ENCODE measurements around the gene STK10.

The STK10 gene

GRCh38 chr5:172007175-172008110 lies 180.6 kb downstream of the STK10 start:
- no peak for FAIRE-seq

- FAIRE-seq: no peak
These were observed 181.5 kb downstream of the STK10 start, which contains the start of gene FBXW11 for GRCh38 chr5:172006321-172007174. FBXW11 (minus strand) TSS chr5:172006638; CDS start chr5:172006502, 136 bp downstream.

GRCh38 chr5:172005708-172006320 lies 182.2 kb downstream of the STK10 start:
- no peak for FAIRE-seq

- FAIRE-seq: no peak
These were observed 183.2 kb downstream of the STK10 start for GRCh38 chr5:172004824-172005237.

GRCh38 chr5:172003746-172004145 lies 184.3 kb downstream of the STK10 start:
- FAIRE-seq: no peak

- no peak for FAIRE-seq
These were observed 185.0 kb downstream of the STK10 start for GRCh38 chr5:172002840-172003512.

GRCh38 chr5:172002310-172002709 lies 185.7 kb downstream of the STK10 start:
- FAIRE-seq: no peak

- FAIRE-seq: no peak
These were observed 188.1 kb downstream of the STK10 start for GRCh38 chr5:171999877-172000276.

- no peak for FAIRE-seq
These were observed 188.9 kb downstream of the STK10 start for GRCh38 chr5:171999100-171999499.

- FAIRE-seq: no peak
These were observed 191.0 kb downstream of the STK10 start for GRCh38 chr5:171997011-171997410.

- FAIRE-seq: no peak
These were observed 195.2 kb downstream of the STK10 start for GRCh38 chr5:171992813-171993212.

- no peak for FAIRE-seq
These were observed 195.7 kb downstream of the STK10 start for GRCh38 chr5:171992305-171992704.

Measured in endometrium (tissue), 2 donors.